ENCODE results near the gene C12orf43. TPM values are rescaled to one million over a fixed set of nuclear protein-coding genes. Genes with fewer than 3 reads are reported as not detected.

Gene C12orf43
- total and polyA plus RNA-seq, 2 of the 4 experiments (the other 2 are of a cell fraction), result 12.5 to 13.5 TPM

DNA sequence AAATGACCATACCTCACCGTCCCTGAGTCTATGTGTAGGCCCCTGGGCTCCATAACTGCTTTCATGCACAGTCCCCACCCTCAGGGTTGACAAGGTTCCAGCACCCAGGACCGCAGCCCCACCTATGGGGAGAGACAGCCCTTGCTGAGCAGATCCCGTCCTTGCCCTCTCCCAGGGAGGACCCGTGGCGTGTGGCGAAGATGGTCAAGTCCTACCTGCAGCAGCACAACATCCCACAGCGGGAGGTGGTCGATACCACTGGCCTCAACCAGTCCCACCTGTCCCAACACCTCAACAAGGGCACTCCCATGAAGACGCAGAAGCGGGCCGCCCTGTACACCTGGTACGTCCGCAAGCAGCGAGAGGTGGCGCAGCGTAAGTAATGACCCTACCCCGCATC lies 27.6 kb downstream of the C12orf43 start:
- 100% methylated on average over 5 of the region's 17 CpGs; no CpG with 5 or more reads in 1 of the 2 experiments for WGBS, 2 experiments (ENCODE audit: extremely low coverage in 2 of 2, insufficient read length in 1 of 2)
- Histone ChIP-seq H3K23ac (ENCODE audit: low read depth, low read length) (no peak overlapping the region), H2AFZ (replicated peaks; ENCODE audit: low read length, poor library complexity) (no peak overlapping the region), H2BK5ac (ENCODE audit: low read depth, low read length, poor library complexity, severe bottlenecking) (no peak overlapping the region), H3K79me1 (ENCODE audit: low read depth in 1 of 2, low read length in 2 of 2) (no peaks in the 10 kb centered on the region), H3K27me3 (ENCODE audit: control insufficient read depth, insufficient read depth, low read length) (peaks cover 17% of the 10 kb centered on the region), H4K20me1 (ENCODE audit: insufficient read depth, low read length) (no peaks in the 10 kb centered on the region), H3K9me3 (ENCODE audit: control insufficient read depth, insufficient read depth, low read length) (no peaks in the 10 kb centered on the region; the same call in 1 of the 2 replicates), H3K4me3 (ENCODE audit: insufficient read depth, low read depth, low read length) (no peak overlapping the region), H4K8ac (ENCODE audit: low read depth in 2 of 2, low read length in 2 of 2) (no peak overlapping the region), H2BK20ac (ENCODE audit: low read depth, low read length) (no peak overlapping the region), H2BK15ac (ENCODE audit: low read depth, low read length) (no peak overlapping the region), H2BK120ac (ENCODE audit: low read depth, low read length) (no peak overlapping the region), H3K4ac (ENCODE audit: low read depth, low read length) (no peak overlapping the region), H3K4me1 (ENCODE audit: control insufficient read depth, insufficient read depth, low read length) (no peaks in the 10 kb centered on the region), H3K36me3 (ENCODE audit: control insufficient read depth, insufficient read depth, low read length) (no peaks in the 10 kb centered on the region), H3K18ac (ENCODE audit: low read depth, low read length) (no peak overlapping the region), H2AK5ac (ENCODE audit: low read depth, low read length) (no peak overlapping the region), H3K9me1 (ENCODE audit: insufficient read depth, low read length) (no peaks in the 10 kb centered on the region), H3K27ac (ENCODE audit: insufficient read depth, low read length) (no peak overlapping the region), H4K5ac (ENCODE audit: low read depth, low read length) (no peak overlapping the region), H3K14ac (replicated peaks; ENCODE audit: low read depth, low read length) (no peak overlapping the region), H3K9ac (ENCODE audit: low read depth, low read length) (no peak overlapping the region), H2AK9ac (replicated peaks; ENCODE audit: low read depth, low read length, poor library complexity) (no peak overlapping the region), H3K56ac (ENCODE audit: extremely low read depth, insufficient read depth, low read length) (no peak overlapping the region), H3K4me2 (ENCODE audit: low read depth, low read length) (no peak overlapping the region), H4K91ac (ENCODE audit: insufficient read depth, low read depth, low read length) (no peak overlapping the region)
- in situ Hi-C loops (cut with MboI; ENCODE audit: low sequenced_read_pairs) (no loop called here), intact Hi-C loops (cut with micrococcal nuclease) (no loop called here), dilution Hi-C loops (cut with HindIII; ENCODE audit: low sequenced_read_pairs, unreplicated experiment) (no loop called here)
- no TSS peak for BruUV-seq (replicated peaks)
- ChIA-PET POLR2A (ENCODE audit: unreplicated experiment) (no interaction called here), CTCF (no interaction called here)
- TF ChIP-seq MXI1 (IDR thresholded peaks at IDR 0.05; ENCODE audit: borderline replicate concordance, low read depth, low read length) (no peak), NFE2L2 (IDR thresholded peaks at IDR 0.05; ENCODE audit: low read depth, low read length) (no peak), CHD1 (IDR thresholded peaks at IDR 0.05; ENCODE audit: low read depth, low read length) (no peak), SMC3 (IDR thresholded peaks at IDR 0.05; ENCODE audit: low read depth, low read length) (no peak)
- TF ChIP-seq, protein P1, sequence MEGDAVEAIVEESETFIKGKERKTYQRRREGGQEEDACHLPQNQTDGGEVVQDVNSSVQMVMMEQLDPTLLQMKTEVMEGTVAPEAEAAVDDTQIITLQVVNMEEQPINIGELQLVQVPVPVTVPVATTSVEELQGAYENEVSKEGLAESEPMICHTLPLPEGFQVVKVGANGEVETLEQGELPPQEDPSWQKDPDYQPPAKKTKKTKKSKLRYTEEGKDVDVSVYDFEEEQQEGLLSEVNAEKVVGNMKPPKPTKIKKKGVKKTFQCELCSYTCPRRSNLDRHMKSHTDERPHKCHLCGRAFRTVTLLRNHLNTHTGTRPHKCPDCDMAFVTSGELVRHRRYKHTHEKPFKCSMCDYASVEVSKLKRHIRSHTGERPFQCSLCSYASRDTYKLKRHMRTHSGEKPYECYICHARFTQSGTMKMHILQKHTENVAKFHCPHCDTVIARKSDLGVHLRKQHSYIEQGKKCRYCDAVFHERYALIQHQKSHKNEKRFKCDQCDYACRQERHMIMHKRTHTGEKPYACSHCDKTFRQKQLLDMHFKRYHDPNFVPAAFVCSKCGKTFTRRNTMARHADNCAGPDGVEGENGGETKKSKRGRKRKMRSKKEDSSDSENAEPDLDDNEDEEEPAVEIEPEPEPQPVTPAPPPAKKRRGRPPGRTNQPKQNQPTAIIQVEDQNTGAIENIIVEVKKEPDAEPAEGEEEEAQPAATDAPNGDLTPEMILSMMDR (conservative IDR thresholded peaks at IDR 0.05; ENCODE audit: low read depth, low read length), result no peak
- ATAC-seq (ENCODE audit: low read depth), result no peak
- no peak for DNase-seq
